Endothelial cell of umbilical vein (primary cell): ENCODE results near the gene SLC45A1. TPM values are rescaled to one million over a fixed set of nuclear protein-coding genes. Genes with fewer than 3 reads are reported as not detected.

Experiments used
- BruUV-seq: library from RNA; stranded (reverse); fragments of 400-500 nt; replicated peaks from 2 replicates; lab custom pipeline; 2021; lab: Mats Ljungman, UMichigan
- CTCF ChIA-PET: fragments of 300-600, 350-600 bp; sonication (Branson Sonifier 250); formaldehyde crosslinking; loops from one replicate; lab custom pipeline; 2021; ENCODE audit warnings: antibody characterized with exemption, inconsistent platforms; lab: Charles Lee
- POLR2A ChIA-PET: fragments of 300-600, 350-600 bp; sonication (Branson Sonifier 250); formaldehyde crosslinking; loops from one replicate; lab custom pipeline; 2021; ENCODE audit warnings: antibody characterized with exemption, inconsistent platforms; lab: Charles Lee
- DNase-seq: peaks from one replicate; pipeline ENCODE4 v3.0.0-alpha.2; 2011; ENCODE audit warnings: low read depth, low spot score
- FAIRE-seq: peaks from 2 replicates; lab custom pipeline; 2011; peaks lifted over from hg19 to GRCh38; lab: Jason Lieb, UNC
- H2AFZ ChIP-seq: 2 replicates; pipeline ENCODE4 v1.6.0; 2012; ENCODE audit warnings: low read depth, low read length, control low read depth, inconsistent platforms
- H3K27ac ChIP-seq: 2 replicates; pipeline ENCODE4 v1.5.1; 2011; ENCODE audit warnings: low read depth, mild to moderate bottlenecking, control low read depth, low read length, moderate library complexity; ENCODE audit not compliant: insufficient read depth
- H3K27me3 ChIP-seq, 2 experiments: 2 replicates each; pipeline versions ENCODE4 v1.6.0 to v1.6.1; 2011; ENCODE audit warnings: low read length in 2 of 2, mixed read lengths in 1 of 2; ENCODE audit not compliant: control insufficient read depth in 2 of 2, insufficient read depth in 2 of 2
- H3K36me3 ChIP-seq, 2 experiments: 2 replicates in 1 of 2; 3 replicates in 1 of 2; pipeline ENCODE4 v1.5.1; 2011; ENCODE audit warnings: low read length in 2 of 2, mild to moderate bottlenecking in 1 of 2, moderate library complexity in 1 of 2; ENCODE audit not compliant: control insufficient read depth in 2 of 2, insufficient read depth in 2 of 2; ENCODE audit errors: extremely low read depth in 1 of 2
- H3K4me1 ChIP-seq: 3 replicates; pipeline ENCODE4 v1.5.1; 2011; ENCODE audit warnings: mild to moderate bottlenecking, low read length; ENCODE audit not compliant: control insufficient read depth, insufficient read depth; ENCODE audit errors: extremely low read depth
- H3K4me2 ChIP-seq: 2 replicates; pipeline ENCODE4 v1.6.1; 2011; ENCODE audit warnings: low read length, control low read depth, mixed read lengths; ENCODE audit not compliant: insufficient read depth
- H3K4me3 ChIP-seq, 3 experiments: fragments of 200-600 bp in 1 of 3; sonication (generic), shearing (Covaris generic) in 1 of 3; replicated peaks in 1 of 3; 2 replicates each; pipeline ENCODE4 v1.5.1; 2011 to 2016; ENCODE audit warnings: control low read depth in 3 of 3, low read length in 3 of 3, mild to moderate bottlenecking in 2 of 3, inconsistent platforms in 1 of 3, low read depth in 1 of 3, moderate library complexity in 1 of 3; ENCODE audit not compliant: insufficient read depth in 1 of 3
- H3K79me2 ChIP-seq: 2 replicates; pipeline ENCODE4 v1.6.0; 2012; ENCODE audit warnings: low read length, inconsistent platforms; ENCODE audit not compliant: control insufficient read depth, insufficient read depth
- H3K9ac ChIP-seq: replicated peaks from 2 replicates; pipeline ENCODE3; 2011; ENCODE audit warnings: low read length, control low read depth; ENCODE audit not compliant: insufficient read depth; ENCODE audit errors: extremely low read depth
- H3K9me1 ChIP-seq: replicated peaks from 3 replicates; pipeline ENCODE4 v1.6.0; 2011; ENCODE audit warnings: mild to moderate bottlenecking, low read length; ENCODE audit not compliant: control insufficient read depth, insufficient read depth; ENCODE audit errors: extremely low read depth
- H3K9me3 ChIP-seq: replicated peaks from 2 replicates; pipeline ENCODE4 v1.5.1; 2012; ENCODE audit warnings: low read length, inconsistent platforms; ENCODE audit not compliant: control insufficient read depth, insufficient read depth
- H4K20me1 ChIP-seq: replicated peaks from 2 replicates; pipeline ENCODE3; 2011; ENCODE audit warnings: mild to moderate bottlenecking, low read length; ENCODE audit not compliant: control insufficient read depth, insufficient read depth; ENCODE audit errors: extremely low read depth
- CTCF ChIP-seq, 2 donors: IDR thresholded peaks; 1 replicate in 1 of 2; 2 replicates in 1 of 2; pipeline ENCODE4 v1.5.1; 2011; ENCODE audit warnings: low read length in 2 of 2, mild to moderate bottlenecking in 2 of 2, moderate library complexity in 2 of 2, control low read depth in 1 of 2, inconsistent platforms in 1 of 2, low read depth in 1 of 2; ENCODE audit not compliant: insufficient read depth in 1 of 2; ENCODE audit errors: extremely low read depth in 1 of 2
- EZH2 ChIP-seq: IDR thresholded peaks from 2 replicates; pipeline ENCODE4 v1.6.1; 2012; ENCODE audit warnings: borderline replicate concordance, low read depth, mild to moderate bottlenecking, moderate library complexity, low read length, inconsistent platforms; ENCODE audit not compliant: severe bottlenecking
- FOS ChIP-seq: IDR thresholded peaks from 2 replicates; pipeline ENCODE4 v1.6.1; 2011; ENCODE audit warnings: mild to moderate bottlenecking, low read length, moderate library complexity, borderline replicate concordance; ENCODE audit not compliant: insufficient read depth
- GATA2 ChIP-seq: IDR thresholded peaks from 2 replicates; pipeline ENCODE4 v1.7.0; 2011; ENCODE audit warnings: low read depth, mild to moderate bottlenecking, moderate library complexity, mixed read lengths, low read length; ENCODE audit not compliant: insufficient read length, insufficient read depth
- JUN ChIP-seq: IDR thresholded peaks from 2 replicates; pipeline ENCODE4 v1.6.1; 2011; ENCODE audit warnings: borderline replicate concordance, low read depth; ENCODE audit not compliant: insufficient read length, insufficient read depth
- MAX ChIP-seq: IDR thresholded peaks from 2 replicates; pipeline ENCODE4 v1.6.1; 2011; ENCODE audit not compliant: insufficient read depth, insufficient read length
- MYC ChIP-seq: IDR thresholded peaks from one replicate; pipeline ENCODE4 v1.6.1; 2011; ENCODE audit warnings: mild to moderate bottlenecking, low read depth, low read length
- POLR2A ChIP-seq: IDR thresholded peaks from 2 replicates; pipeline ENCODE4 v1.6.1; 2012; ENCODE audit warnings: low read depth, mild to moderate bottlenecking, control low read depth, low read length
- POLR2AphosphoS5 ChIP-seq: IDR thresholded peaks from 2 replicates; pipeline ENCODE4 v1.6.1; 2012; ENCODE audit warnings: low read depth, mild to moderate bottlenecking, control low read depth, low read length, moderate library complexity; ENCODE audit not compliant: insufficient read depth
- dilution Hi-C: fragments of 300-500 bp; cut with MboI; formaldehyde crosslinking; loops from one replicate; pipeline ENCODE4 v1.15.0; 2019; ENCODE audit warnings: low sequenced_read_pairs; ENCODE audit not compliant: extremely low pct_ligation_motif_present
- intact Hi-C: fragments of 100-400 bp; cut with micrococcal nuclease; formaldehyde crosslinking; loops from one replicate; pipeline ENCODE4 v1.10.0; 2022
- polyA plus RNA-seq, 4 experiments: library from polyadenylated mRNA; depleted of rRNA in 3 of 4; stranded (reverse) in 3 of 4; unstranded in 1 of 4; fragments of >200 nt; gene quantifications; 2 replicates each; pipeline versions ENCODE4 v1.2.1 to v1.2.3, GENCODE V29; 2011 to 2012; ENCODE audit warnings: missing spikeins in 1 of 4
- total RNA-seq: library from RNA; stranded (reverse); gene quantifications from 2 replicates; pipeline ENCODE4 v1.2.3, GENCODE V29; 2021

SLC45A1 gene
- total and polyA plus RNA-seq, 2 donors (not counting 3 experiments of a cell fraction or from before 2014, with no cell fraction given), result 1.3 to 1.4 TPM

- H3K4me3 ChIP-seq, result no peak overlapping the region
- no peaks in the 10 kb centered on the region for H3K36me3 ChIP-seq
- no TSS peak for BruUV-seq
- FAIRE-seq, result no peak
- H3K9me1 ChIP-seq, result no peaks in the 10 kb centered on the region
- dilution Hi-C loops (no loop called here), intact Hi-C loops (no loop called here)
- H4K20me1 ChIP-seq, result no peaks in the 10 kb centered on the region
- DNase-seq, result no peak
- no peak overlapping the region for H2AFZ ChIP-seq
- H3K27me3 ChIP-seq, result peaks cover 0 to 2% of the 10 kb centered on the region in 2 experiments
- no peak overlapping the region for H3K4me2 ChIP-seq
- POLR2A ChIA-PET, result no interaction called here
- H3K79me2 ChIP-seq, result no peaks in the 10 kb centered on the region
- CTCF ChIA-PET, result interaction anchor here (1.3 to 1.7 kb wide), 2 partner anchors 29 to 270 kb away, joined by 3 read pairs; no protein-coding TSS in a partner anchor
- TF ChIP-seq MYC (no peak), EZH2 (no peak), FOS (no peak), POLR2A (no peak)
- no peaks in the 10 kb centered on the region for H3K9me3 ChIP-seq
- H3K27ac ChIP-seq, result no peak overlapping the region
- no peaks in the 10 kb centered on the region for H3K4me1 ChIP-seq
- no peak overlapping the region for H3K9ac ChIP-seq
These were observed 32.8 kb upstream of the SLC45A1 start for GRCh38 chr1:8285103-8285502.

DNA sequence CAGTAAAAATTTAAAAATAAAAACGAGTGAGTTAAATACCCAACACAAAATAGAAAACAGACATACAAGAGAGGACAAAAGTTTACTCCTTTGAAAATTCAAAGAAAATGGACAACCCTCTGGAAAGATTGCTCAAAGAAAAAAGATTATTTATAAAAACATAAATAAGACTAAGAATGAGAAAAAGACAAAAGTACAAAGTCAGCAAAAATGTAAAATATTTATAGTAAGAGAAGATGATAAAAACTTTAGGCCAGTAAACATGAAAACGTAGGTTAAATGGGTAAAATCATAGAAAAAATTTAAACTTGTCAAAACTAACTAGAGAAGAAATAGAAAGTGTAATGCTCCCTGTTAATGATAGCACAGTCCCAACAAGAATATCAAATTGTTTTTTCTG is 31.9 kb upstream of the SLC45A1 start:
- dilution Hi-C loops (no loop called here), intact Hi-C loops (no loop called here)
- Histone ChIP-seq H3K9me1 (no peaks in the 10 kb centered on the region), H2AFZ (no peak overlapping the region), H3K4me2 (no peak overlapping the region), H3K4me1 (no peaks in the 10 kb centered on the region), H3K79me2 (no peaks in the 10 kb centered on the region), H4K20me1 (no peaks in the 10 kb centered on the region), H3K27ac (no peak overlapping the region), H3K36me3 (no peaks in the 10 kb centered on the region), H3K27me3 (peaks cover 0 to 2% of the 10 kb centered on the region in 2 experiments), H3K4me3 (no peak overlapping the region), H3K9ac (no peak overlapping the region), H3K9me3 (no peaks in the 10 kb centered on the region)
- no peak for DNase-seq
- no TSS peak for BruUV-seq
- no peak for FAIRE-seq
- CTCF ChIA-PET, result no interaction called here
- POLR2A ChIA-PET, result no interaction called here
- TF ChIP-seq JUN (no peak), MAX (no peak), POLR2AphosphoS5 (no peak), FOS (no peak), EZH2 (no peak), MYC (no peak), CTCF (IDR thresholded peaks at IDR 0.05; ENCODE audit: extremely low read depth in 1 of 2, insufficient read depth in 1 of 2, low read depth in 1 of 2, low read length in 2 of 2) (no peak), POLR2A (no peak), GATA2 (no peak)
